CD4-positive, alpha-beta memory T cell (primary cell): ENCODE results near the gene RAP1GAP2. TPM values are rescaled to one million over a fixed set of nuclear protein-coding genes. Genes with fewer than 3 reads are reported as not detected.
"Not testable (repeated sequence)": the region's sequence is repeated elsewhere in the genome, so short reads cannot be mapped to it uniquely, and the experiment has no call there.

ENCODE experiments used
- CTCF ChIA-PET: fragments of 350-600 bp; sonication (Branson Sonifier 250); formaldehyde crosslinking; loops from one replicate; lab custom pipeline; 2021; ENCODE audit warnings: inconsistent platforms; ENCODE audit not compliant: partially characterized antibody; lab: Charles Lee
- POLR2A ChIA-PET: fragments of 350-600 bp; sonication (Branson Sonifier 250); formaldehyde crosslinking; loops from one replicate; lab custom pipeline; 2021; ENCODE audit not compliant: partially characterized antibody; lab: Charles Lee
- DNase-seq, 5 donors: peaks; one replicate each; pipeline versions ENCODE4 v3.0.0 to v3.0.0-alpha.2; 2020 to 2022; ENCODE audit warnings: mixed read lengths in 1 of 5
- H3K27ac ChIP-seq: one replicate; pipeline ENCODE4 v1.7.0; 2013; ENCODE audit warnings: low read depth, low read length
- H3K27me3 ChIP-seq: 2 replicates; pipeline ENCODE4 v1.7.0; 2013; ENCODE audit warnings: mild to moderate bottlenecking, low read length, moderate library complexity; ENCODE audit not compliant: insufficient read depth
- H3K36me3 ChIP-seq: 2 replicates; pipeline ENCODE4 v1.7.0; 2013; ENCODE audit warnings: mild to moderate bottlenecking, low read length, moderate library complexity; ENCODE audit not compliant: insufficient read depth
- H3K4me1 ChIP-seq: 2 replicates; pipeline ENCODE4 v1.7.0; 2013; ENCODE audit warnings: mild to moderate bottlenecking, low read length, moderate library complexity; ENCODE audit not compliant: insufficient read depth
- H3K4me3 ChIP-seq, 2 donors: one replicate each; pipeline ENCODE4 v1.7.0; 2013; ENCODE audit warnings: low read length in 2 of 2, mild to moderate bottlenecking in 1 of 2
- H3K9me3 ChIP-seq, 2 donors: one replicate each; pipeline ENCODE4 v1.7.0; 2013; ENCODE audit warnings: low read length in 2 of 2, control low read depth in 1 of 2; ENCODE audit not compliant: control insufficient read depth in 1 of 2
- H3K27ac Mint-ChIP-seq, 7 donors: one replicate each; pipeline ENCODE4 v1.8.0; 2020 to 2021; ENCODE audit warnings: mixed read lengths in 7 of 7, mild to moderate bottlenecking in 6 of 7, inconsistent platforms in 3 of 7, moderate library complexity in 3 of 7
- H3K27me3 Mint-ChIP-seq, 2 donors: one replicate each; pipeline ENCODE4 v1.8.0; 2020 to 2021; ENCODE audit warnings: mixed read lengths in 2 of 2
- H3K36me3 Mint-ChIP-seq, 2 donors: one replicate each; pipeline ENCODE4 v1.8.0; 2020 to 2021; ENCODE audit warnings: mixed read lengths in 2 of 2, inconsistent platforms in 1 of 2, mild to moderate bottlenecking in 1 of 2
- H3K4me1 Mint-ChIP-seq, 4 donors: one replicate each; pipeline ENCODE4 v1.8.0; 2020 to 2021; ENCODE audit warnings: mixed read lengths in 4 of 4, mild to moderate bottlenecking in 1 of 4
- H3K4me3 Mint-ChIP-seq, 8 donors: one replicate each; pipeline ENCODE4 v1.8.0; 2020 to 2021; ENCODE audit warnings: mixed read lengths in 8 of 8, mild to moderate bottlenecking in 7 of 8, moderate library complexity in 6 of 8, inconsistent platforms in 3 of 8
- H3K9me3 Mint-ChIP-seq, 8 donors: one replicate each; pipeline ENCODE4 v1.8.0; 2020 to 2021; ENCODE audit warnings: mixed read lengths in 8 of 8, mild to moderate bottlenecking in 5 of 8, inconsistent platforms in 3 of 8, moderate library complexity in 1 of 8
- intact Hi-C: fragments of 100-400 bp; cut with micrococcal nuclease; formaldehyde crosslinking; loops from one replicate; pipeline ENCODE4 v1.15.1; 2023
- polyA plus RNA-seq, 2 donors: library from polyadenylated mRNA; unstranded; fragments of 300-500 nt; fragmentation: Illumina TruSeq; gene quantifications; one replicate each; pipeline ENCODE4 v1.2.3, GENCODE V29; 2021
- total RNA-seq, 2 experiments: library from RNA; stranded (reverse); gene quantifications; one replicate each; pipeline ENCODE4 v1.2.3, GENCODE V29; 2021

The RAP1GAP2 gene
- total and polyA plus RNA-seq, 4 experiments from 2014 or later, result 0.38 to 9.9 (median 8.0) TPM

- intact Hi-C loops, result no loop called here
- Histone ChIP-seq H3K4me1 (no peaks in the 10 kb centered on the region), H3K27me3 (no peaks in the 10 kb centered on the region), H3K4me3 (no peak overlapping the region), H3K9me3 (no peaks in the 10 kb centered on the region), H3K36me3 (peaks cover 46% of the 10 kb centered on the region), H3K27ac (no peak overlapping the region)
- DNase-seq, result no peak
- Mint-ChIP-seq H3K4me1 (peaks cover 0 to 2% (median under 1%) of the 10 kb centered on the region in 4 donors), H3K27ac (no peak overlapping the region), H3K27me3 (no peaks in the 10 kb centered on the region), H3K9me3 (peaks cover 0 to 18% (median 10%) of the 10 kb centered on the region in 8 donors), H3K36me3 (peaks cover 56 to 68% of the 10 kb centered on the region in 2 donors), H3K4me3 (no peak overlapping the region)
- ChIA-PET POLR2A (no interaction called here), CTCF (no interaction called here)
Measured at GRCh38 chr17:3026125-3026855, 230.1 kb downstream of the RAP1GAP2 start.

- intact Hi-C loops, result no loop called here
Measured at GRCh38 chr17:3026856-3027751, 230.9 kb downstream of the RAP1GAP2 start.

GRCh38 chr17:3027786-3028532, 231.7 kb downstream of the RAP1GAP2 start:
- Mint-ChIP-seq H3K9me3 (peaks cover 0 to 8% (median under 1%) of the 10 kb centered on the region in 8 donors), H3K4me1 (peaks cover 0 to 2% (median under 1%) of the 10 kb centered on the region in 4 donors), H3K4me3 (no peak overlapping the region), H3K27ac (no peak overlapping the region), H3K27me3 (no peaks in the 10 kb centered on the region), H3K36me3 (peaks cover 44 to 56% of the 10 kb centered on the region in 2 donors)
- intact Hi-C loops, result no loop called here
- no peak overlapping the region for H3K4me3 ChIP-seq
- no peak for DNase-seq
- H3K9me3 ChIP-seq, result no peaks in the 10 kb centered on the region
- H3K4me1 ChIP-seq, result no peaks in the 10 kb centered on the region
- ChIA-PET CTCF (no interaction called here), POLR2A (no interaction called here)
- H3K27ac ChIP-seq, result no peak overlapping the region
- peaks cover 37% of the 10 kb centered on the region for H3K36me3 ChIP-seq
- H3K27me3 ChIP-seq, result no peaks in the 10 kb centered on the region

More at GRCh38 chr17:3026856-3027751, 230.9 kb downstream of the RAP1GAP2 start:
- peaks cover 40% of the 10 kb centered on the region for H3K36me3 ChIP-seq
- no peak overlapping the region for H3K4me3 Mint-ChIP-seq
- no peaks in the 10 kb centered on the region for H3K27me3 Mint-ChIP-seq
- no peaks in the 10 kb centered on the region for H3K9me3 ChIP-seq
- H3K4me3 ChIP-seq, result no peak overlapping the region
- ChIA-PET CTCF (no interaction called here), POLR2A (no interaction called here)
- no peak for DNase-seq
- peaks cover 0 to 13% (median 7%) of the 10 kb centered on the region in 8 donors for H3K9me3 Mint-ChIP-seq
- H3K27ac ChIP-seq, result no peak overlapping the region
- peaks cover 49 to 60% of the 10 kb centered on the region in 2 donors for H3K36me3 Mint-ChIP-seq
- no peaks in the 10 kb centered on the region for H3K27me3 ChIP-seq
- no peaks in the 10 kb centered on the region for H3K4me1 ChIP-seq
- H3K4me1 Mint-ChIP-seq, result peaks cover 0 to 2% (median under 1%) of the 10 kb centered on the region in 4 donors
- H3K27ac Mint-ChIP-seq, result peak overlapping the region in 1 of 7 donors; percentile 62

- no peaks in the 10 kb centered on the region for H3K4me1 ChIP-seq
- H3K27ac ChIP-seq, result no peak overlapping the region
- intact Hi-C loops, result no loop called here
- Mint-ChIP-seq H3K27ac (peak overlapping the region in 1 of 7 donors; percentile 57), H3K4me1 (peaks cover 0 to 2% (median 0%) of the 10 kb centered on the region in 4 donors), H3K4me3 (no peak overlapping the region), H3K9me3 (peaks cover 0 to 5% (median 0%) of the 10 kb centered on the region in 8 donors), H3K36me3 (peaks cover 41 to 49% of the 10 kb centered on the region in 2 donors), H3K27me3 (no peaks in the 10 kb centered on the region)
- no peaks in the 10 kb centered on the region for H3K9me3 ChIP-seq
- no peaks in the 10 kb centered on the region for H3K27me3 ChIP-seq
- POLR2A ChIA-PET, result no interaction called here
- H3K4me3 ChIP-seq, result no peak overlapping the region
- no peak for DNase-seq
- H3K36me3 ChIP-seq, result peaks cover 32% of the 10 kb centered on the region
- CTCF ChIA-PET, result no interaction called here
Measured at GRCh38 chr17:3029213-3029913, 233.1 kb downstream of the RAP1GAP2 start.

- Mint-ChIP-seq H3K4me1 (no peaks in the 10 kb centered on the region), H3K27me3 (no peaks in the 10 kb centered on the region), H3K36me3 (peaks cover 36 to 46% of the 10 kb centered on the region in 2 donors), H3K27ac (no peak overlapping the region), H3K4me3 (no peak overlapping the region), H3K9me3 (peaks cover 0 to 3% (median 0%) of the 10 kb centered on the region in 8 donors)
- DNase-seq, result no peak
- CTCF ChIA-PET, result no interaction called here
- Histone ChIP-seq H3K27ac (no peak overlapping the region), H3K4me1 (no peaks in the 10 kb centered on the region), H3K9me3 (no peaks in the 10 kb centered on the region), H3K27me3 (no peaks in the 10 kb centered on the region), H3K36me3 (peaks cover 32% of the 10 kb centered on the region), H3K4me3 (no peak overlapping the region)
- intact Hi-C loops, result no loop called here
- POLR2A ChIA-PET, result no interaction called here
Measured at GRCh38 chr17:3030096-3030495, 233.9 kb downstream of the RAP1GAP2 start.

- H3K4me3 Mint-ChIP-seq, H3K4me1 Mint-ChIP-seq, H3K27me3 Mint-ChIP-seq, H3K4me3 ChIP-seq, H3K9me3 Mint-ChIP-seq, H3K9me3 ChIP-seq, H3K27me3 ChIP-seq, intact Hi-C loops, POLR2A ChIA-PET, DNase-seq, H3K4me1 ChIP-seq, H3K27ac ChIP-seq, H3K27ac Mint-ChIP-seq: not testable (repeated sequence)
- H3K36me3 ChIP-seq, result peaks cover 27% of the 10 kb centered on the region
- CTCF ChIA-PET, result interaction anchor here (1.5 kb wide), 1 partner anchor 18 kb away, joined by 3 read pairs; no protein-coding TSS in a partner anchor
- peaks cover 39 to 48% of the 10 kb centered on the region in 2 donors for H3K36me3 Mint-ChIP-seq
Measured at GRCh38 chr17:3030852-3031470, 234.7 kb downstream of the RAP1GAP2 start.
